HS-5 (cell line): ENCODE results near the gene LRRC51.
A peak's percentile ranks its signal among the peaks of the same experiment; 100 is the strongest.

ENCODE experiments used
- DNase-seq: peaks from one replicate; pipeline ENCODE4 v3.0.0-alpha.2; 2012; ENCODE audit warnings: low read depth

LRRC51 gene

DNA sequence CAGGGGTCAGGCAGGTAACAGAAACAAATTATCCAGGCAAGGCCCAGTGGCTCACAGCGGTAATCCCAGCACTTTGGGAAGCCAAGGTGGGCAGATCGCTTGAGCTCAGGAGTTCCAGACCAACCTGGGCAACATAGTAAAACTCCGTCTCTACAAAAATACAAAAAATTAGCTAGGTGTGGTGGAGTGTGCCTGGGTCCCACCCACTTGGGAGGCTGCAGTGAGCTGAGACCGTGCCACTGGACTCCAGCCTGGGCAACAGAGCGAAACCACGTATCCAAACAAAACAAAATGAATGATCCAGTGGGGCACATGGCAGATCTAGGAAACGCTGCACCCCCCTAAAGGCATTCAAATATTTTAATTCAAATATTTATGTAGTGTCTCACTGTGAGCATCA lies 10.2 kb upstream of the LRRC51 start:
- no peak for DNase-seq

- peak; percentile 84 for DNase-seq
These were observed 8.3 kb upstream of the LRRC51 start for GRCh38 chr11:72072348-72072747.

- no peak for DNase-seq
These were observed 5.5 kb upstream of the LRRC51 start for GRCh38 chr11:72075109-72075508.

DNA sequence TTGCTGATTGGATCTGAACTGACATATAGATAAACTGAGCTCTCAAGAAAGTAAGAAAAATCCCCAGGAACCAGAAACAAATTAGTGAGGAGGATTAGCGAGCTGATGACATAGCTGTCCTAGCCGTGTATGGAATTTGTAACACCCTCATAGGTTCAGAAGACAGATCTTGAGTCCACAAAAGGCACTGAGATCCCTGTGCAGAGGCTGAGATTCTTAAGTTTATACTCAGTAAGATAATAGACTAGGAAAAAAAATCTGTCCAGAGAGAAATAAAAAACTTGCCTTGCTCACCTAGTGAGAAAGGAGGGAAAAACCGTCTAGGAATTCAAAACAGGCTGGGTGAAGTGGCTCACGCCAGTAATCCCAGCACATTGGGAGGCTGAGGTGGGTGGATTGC lies 4.9 kb upstream of the LRRC51 start:
- no peak for DNase-seq

- DNase-seq: no peak
These were observed 2.2 kb upstream of the LRRC51 start for GRCh38 chr11:72078477-72078876.

- no peak for DNase-seq
These were observed 778 bp upstream of the LRRC51 start for GRCh38 chr11:72079819-72080325.

DNA sequence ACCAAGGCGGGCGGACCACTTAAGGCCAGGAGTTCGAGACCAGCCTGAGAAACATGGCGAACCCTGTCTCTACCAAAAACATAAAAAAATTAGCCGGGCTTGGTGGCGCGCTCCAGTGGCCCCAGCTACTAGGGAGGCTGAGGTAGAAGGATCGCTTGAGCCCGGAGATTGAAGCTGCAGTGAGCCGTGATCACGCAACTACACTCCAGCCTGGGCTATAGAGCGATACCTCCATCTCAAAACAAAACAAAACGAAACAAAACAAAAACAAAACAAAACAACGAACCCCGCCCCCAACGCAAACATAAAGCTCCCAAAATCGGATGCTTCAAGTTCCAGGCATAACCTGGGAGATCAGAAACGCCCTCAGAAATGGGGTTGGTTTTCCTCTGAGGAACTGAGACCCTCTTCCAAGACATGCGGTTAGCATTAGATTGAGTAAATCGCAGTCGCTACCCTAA lies 564 bp downstream of the LRRC51 start:
- no peak for DNase-seq

DNA sequence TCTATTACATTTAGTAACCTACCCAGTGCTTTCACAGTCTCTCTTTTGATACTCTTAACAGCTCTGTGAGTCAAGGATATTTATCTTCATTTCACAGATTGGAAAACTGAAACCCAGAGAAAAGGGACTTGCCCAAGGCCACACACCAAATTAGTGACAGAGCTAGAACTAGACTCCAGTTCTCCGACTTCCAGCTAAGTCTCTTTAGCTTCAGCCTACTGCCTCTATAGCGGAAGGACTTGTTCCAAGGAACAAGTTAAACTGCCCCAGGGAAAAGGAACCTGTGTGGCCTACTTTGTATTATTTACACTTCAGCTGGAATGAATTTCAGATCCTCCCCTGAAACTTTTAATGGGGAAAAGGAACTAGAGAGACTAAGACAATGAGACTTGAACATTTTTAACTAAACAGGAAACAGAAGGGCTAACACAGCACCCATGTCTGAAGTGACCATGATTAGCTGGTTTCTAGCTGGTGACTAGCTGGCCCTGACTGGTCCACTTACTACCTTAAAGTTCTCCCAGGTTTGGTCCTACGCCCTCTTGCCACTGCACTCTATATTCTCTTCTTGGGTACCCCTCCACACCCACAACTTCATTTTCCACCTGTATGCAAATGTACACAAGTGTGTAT lies 1.3 kb downstream of the LRRC51 start:
- DNase-seq: no peak

DNA sequence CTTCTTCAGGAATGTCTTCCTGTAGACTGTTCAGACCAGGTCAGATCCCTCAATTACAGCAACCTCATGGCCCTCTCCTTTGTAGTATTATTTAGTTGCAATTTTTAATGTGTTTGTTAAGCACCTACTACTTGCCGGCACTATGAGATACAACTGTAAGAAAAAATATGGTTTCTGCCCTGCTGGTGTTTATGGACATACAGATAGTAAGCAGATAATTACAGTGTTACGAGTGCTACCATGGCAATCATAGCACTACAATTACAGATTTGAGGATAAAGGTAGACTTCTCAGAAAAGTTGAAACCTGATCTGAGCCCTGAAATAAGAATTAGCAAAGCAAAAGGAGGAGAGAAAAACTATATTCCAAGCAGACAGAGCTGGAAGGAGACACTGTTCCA lies 2.8 kb downstream of the LRRC51 start:
- no peak for DNase-seq

DNA sequence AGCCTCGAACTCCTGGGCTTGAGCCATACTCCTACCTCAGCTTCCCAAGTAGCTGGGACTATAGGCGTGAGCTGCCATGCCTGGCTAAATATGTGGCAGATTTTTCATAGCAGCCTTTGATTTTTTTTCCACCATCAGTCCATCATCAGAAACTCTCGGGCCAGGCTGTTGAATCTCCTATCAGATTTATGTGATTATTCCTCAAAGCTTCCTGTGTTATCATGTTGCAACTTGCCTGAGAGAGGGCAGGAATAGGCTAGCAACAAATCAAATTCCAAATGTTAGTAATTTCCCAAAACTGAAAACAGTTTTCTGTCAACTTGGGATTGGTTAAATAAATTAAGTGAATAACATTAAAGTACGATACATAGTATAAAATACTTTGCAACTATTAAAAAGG lies 3.4 kb downstream of the LRRC51 start:
- DNase-seq: no peak

DNA sequence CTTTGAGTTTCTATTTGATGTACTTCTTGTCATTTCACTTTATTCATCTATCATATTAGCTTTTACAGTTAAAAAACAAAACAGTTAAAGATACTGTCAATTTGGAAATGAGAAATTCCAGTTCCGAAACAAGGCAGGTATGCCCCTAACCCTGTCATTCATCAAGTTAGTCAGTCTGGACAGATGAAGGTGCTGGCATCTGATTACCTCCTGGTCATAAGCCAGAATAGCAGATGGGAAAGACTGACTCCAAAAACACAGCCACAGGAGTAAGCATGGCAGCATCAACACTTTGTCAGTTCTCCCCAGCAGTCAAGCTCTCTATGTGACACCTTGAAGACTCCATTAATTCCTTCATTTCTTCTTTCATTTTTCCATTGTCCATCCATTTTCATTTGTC lies 4.3 kb downstream of the LRRC51 start:
- no peak for DNase-seq

DNA sequence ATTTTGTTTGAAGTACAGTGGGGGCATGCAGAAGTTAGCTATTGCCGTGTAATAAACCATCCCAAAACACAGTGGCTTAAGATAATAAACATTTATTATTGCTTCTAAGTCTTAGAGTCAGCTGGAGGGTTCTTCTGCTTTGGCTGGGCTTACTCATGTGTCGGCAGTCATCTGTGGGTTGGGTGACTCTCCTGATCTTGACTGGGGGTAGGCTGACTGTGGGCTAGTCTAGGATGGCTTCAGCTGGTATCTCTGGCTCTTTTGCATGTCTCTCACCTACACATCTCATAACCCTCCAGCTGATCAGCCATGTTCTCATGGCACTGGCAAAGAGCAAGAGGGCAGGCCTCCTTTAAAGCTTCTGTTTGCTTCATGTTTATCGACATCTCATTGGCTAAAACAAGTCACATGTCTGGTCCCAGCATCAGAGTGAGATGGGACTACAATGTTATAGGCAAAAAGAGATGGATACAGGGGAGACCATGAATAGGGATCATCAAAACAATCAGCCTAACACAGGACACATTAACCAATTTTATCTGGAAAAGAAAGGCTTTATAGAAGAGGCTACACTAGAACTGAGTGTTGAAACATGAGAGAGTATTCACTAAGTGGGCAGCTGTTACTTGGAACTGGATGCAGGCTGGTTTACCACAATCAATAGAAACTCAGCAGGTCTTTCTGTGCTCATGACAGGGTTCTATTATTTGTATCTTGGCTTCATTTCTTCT lies 5.1 kb downstream of the LRRC51 start:
- DNase-seq: no peak

DNA sequence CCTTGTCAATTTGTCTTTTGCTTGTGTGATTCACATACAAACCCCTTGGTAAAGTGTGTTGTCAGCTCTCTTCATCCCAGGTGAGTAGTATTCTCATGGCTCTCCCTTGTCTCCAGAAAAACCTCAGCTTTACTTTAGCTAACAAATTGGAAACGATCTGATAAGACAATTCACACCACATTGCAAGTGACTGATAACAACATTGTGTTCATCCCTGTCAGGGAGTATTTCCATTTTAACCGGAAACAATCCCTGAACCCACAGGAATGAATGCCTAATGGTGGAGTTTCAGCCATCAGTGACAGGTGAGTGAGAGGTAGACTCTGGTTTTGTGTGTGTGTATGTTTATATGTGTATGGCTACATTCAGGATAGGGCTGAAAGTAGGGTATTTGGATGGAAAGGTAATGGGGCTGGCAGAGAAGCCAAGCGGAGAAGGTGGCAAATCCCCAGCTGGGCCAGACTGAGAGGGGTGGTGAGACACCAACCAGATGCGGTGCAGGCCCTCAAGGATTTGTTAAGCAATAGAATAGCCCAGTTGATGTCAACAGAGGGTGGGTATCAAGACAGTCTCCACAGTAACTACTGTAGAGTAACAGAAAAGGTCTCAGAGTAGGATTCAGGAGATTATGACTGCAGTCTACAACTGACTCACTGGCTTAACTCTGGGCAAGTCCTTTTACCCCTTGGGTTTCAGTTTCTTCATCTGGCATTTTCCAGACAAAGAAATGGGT lies 7.6 kb downstream of the LRRC51 start:
- no peak for DNase-seq

DNA sequence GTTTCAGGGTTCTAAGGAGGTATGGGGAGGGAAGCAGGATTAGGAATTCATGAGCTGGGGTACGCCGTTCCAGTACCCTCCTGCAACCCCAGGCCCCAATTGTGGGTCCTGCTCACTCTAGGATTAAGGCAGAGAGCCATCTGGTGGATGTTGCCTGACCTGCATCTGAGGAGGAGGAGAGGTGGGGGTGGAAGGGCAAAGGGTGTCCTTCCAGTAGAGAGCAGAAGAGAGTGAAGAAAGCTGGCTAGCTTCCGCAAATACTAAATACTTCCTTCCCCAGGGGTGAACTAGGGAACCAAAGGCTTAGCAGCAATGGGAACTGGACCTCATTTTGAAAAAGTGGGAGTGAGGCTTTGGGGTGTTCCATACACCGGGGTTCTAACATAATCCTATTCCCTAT lies 10.6 kb downstream of the LRRC51 start:
- no peak for DNase-seq

DNA sequence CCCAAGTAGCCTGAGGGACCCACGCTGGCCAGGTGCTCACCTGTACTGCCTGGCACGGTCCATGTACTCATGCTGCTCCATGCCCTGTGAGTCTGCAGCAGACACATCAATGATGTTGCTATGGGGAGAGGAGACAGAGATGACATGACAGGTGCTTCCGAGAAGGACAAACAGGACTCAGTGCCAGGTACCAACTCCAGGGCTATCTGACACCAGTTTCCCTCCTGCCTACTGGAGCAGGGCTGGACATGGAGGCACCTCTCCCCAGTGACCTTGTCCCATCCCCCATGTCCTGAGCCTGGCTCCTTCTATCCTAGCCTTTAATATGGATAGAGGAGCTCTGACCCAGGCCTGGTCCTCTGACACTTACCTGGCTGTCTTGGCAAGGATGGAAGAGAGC lies 18.1 kb downstream of the LRRC51 start:
- DNase-seq: no peak

GRCh38 chr11:72100009-72100408 lies 19.4 kb downstream of the LRRC51 start:
- DNase-seq: no peak

DNA sequence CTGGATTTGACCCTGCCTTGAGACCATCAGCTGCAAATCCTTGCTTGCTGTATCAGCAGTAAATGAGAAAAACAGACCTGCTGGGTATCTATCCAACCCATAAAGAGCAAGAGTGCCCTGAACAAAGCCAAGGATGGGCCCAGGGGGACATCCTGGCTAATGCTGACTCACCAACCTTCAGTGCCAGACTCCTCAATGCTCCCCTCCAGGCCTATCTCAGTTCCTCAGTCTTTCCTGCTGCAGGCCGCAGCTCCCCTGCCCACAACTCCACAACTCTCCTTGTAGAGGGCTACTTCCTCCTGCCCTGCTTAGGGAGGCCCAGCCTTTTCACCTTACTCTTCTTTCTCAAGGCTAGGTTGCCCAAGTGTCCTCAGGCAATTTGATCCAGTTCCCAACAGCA lies 19.8 kb downstream of the LRRC51 start:
- no peak for DNase-seq

GRCh38 chr11:72102162-72102561 lies 21.5 kb downstream of the LRRC51 start:
- no peak for DNase-seq

DNA sequence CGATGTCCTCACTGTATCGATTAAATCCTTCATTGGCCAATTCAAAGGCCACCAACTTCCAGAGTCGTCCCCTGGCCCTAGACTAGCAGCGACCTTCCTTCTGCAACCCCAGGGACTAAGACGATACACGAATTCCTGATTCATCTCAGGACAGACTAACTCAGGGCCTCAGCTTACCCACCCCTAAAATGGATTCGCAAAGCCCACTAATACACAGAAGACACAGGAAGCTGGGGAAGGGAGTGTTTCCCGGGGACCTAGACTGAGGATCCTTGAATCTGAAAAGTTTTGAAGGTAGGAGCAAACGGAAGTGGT lies 21.9 kb downstream of the LRRC51 start:
- DNase-seq: no peak

- peak; percentile 94 for DNase-seq
These were observed 22.5 kb downstream of the LRRC51 start, which contains the start of gene LAMTOR1 for GRCh38 chr11:72102946-72103753. Gene LAMTOR1, minus strand, starts transcription at chr11:72103297. Its CDS starts 73 bp downstream, at chr11:72103224.

- DNase-seq: no peak
These were observed 23.1 kb downstream of the LRRC51 start for GRCh38 chr11:72103754-72104167.

GRCh38 chr11:72105888-72106287 lies 25.2 kb downstream of the LRRC51 start, which contains the start of gene TOMT:
Gene TOMT, plus strand, starts transcription at chr11:72105924. Its CDS starts 28 bp downstream, at chr11:72105952.
- no peak for DNase-seq
